H9 (cell line): Measurements from ENCODE around the gene HS6ST3. TPM values are rescaled to one million over a fixed set of nuclear protein-coding genes. Genes with fewer than 3 reads are reported as not detected.

ENCODE experiments used
- DNase-seq: peaks from one replicate; pipeline ENCODE4 v3.0.0-alpha.2; 2017
- H2AFZ ChIP-seq: one replicate; pipeline ENCODE4 v1.6.1; 2013; ENCODE audit warnings: mild to moderate bottlenecking, low read length, control low read depth, moderate library complexity
- H2AK5ac ChIP-seq: 2 replicates; pipeline ENCODE4 v1.6.1; 2013; ENCODE audit warnings: low read length, control low read depth, mixed read lengths; ENCODE audit not compliant: insufficient read length
- H2BK120ac ChIP-seq: one replicate; pipeline ENCODE4 v1.6.1; 2013; ENCODE audit warnings: low read depth, mild to moderate bottlenecking, low read length, control low read depth, inconsistent platforms; ENCODE audit not compliant: poor library complexity, severe bottlenecking
- H2BK12ac ChIP-seq: 2 replicates; pipeline ENCODE4 v1.6.1; 2013; ENCODE audit warnings: low read length, control low read depth, mixed read lengths, low read depth; ENCODE audit not compliant: insufficient read length
- H2BK15ac ChIP-seq: 2 replicates; pipeline ENCODE4 v1.6.1; 2013; ENCODE audit warnings: low read depth, low read length, control low read depth
- H2BK20ac ChIP-seq: one replicate; pipeline ENCODE4 v1.6.1; 2013; ENCODE audit warnings: low read depth, mild to moderate bottlenecking, low read length, control low read depth, inconsistent platforms; ENCODE audit not compliant: poor library complexity, severe bottlenecking
- H2BK5ac ChIP-seq: 2 replicates; pipeline ENCODE4 v1.6.1; 2013; ENCODE audit warnings: low read length, control low read depth, mixed read lengths; ENCODE audit not compliant: insufficient read length
- H3K14ac ChIP-seq: 2 replicates; pipeline ENCODE4 v1.6.1; 2013; ENCODE audit warnings: low read length, control low read depth; ENCODE audit not compliant: insufficient read depth
- H3K18ac ChIP-seq: 2 replicates; pipeline ENCODE4 v1.6.1; 2013; ENCODE audit warnings: low read depth, mild to moderate bottlenecking, mixed read lengths, low read length, control low read depth; ENCODE audit not compliant: insufficient read length
- H3K23ac ChIP-seq: 2 replicates; pipeline ENCODE4 v1.6.1; 2013; ENCODE audit warnings: low read length, control low read depth, mixed read lengths, low read depth; ENCODE audit not compliant: insufficient read length
- H3K23me2 ChIP-seq: 2 replicates; pipeline ENCODE4 v1.6.1; 2013; ENCODE audit warnings: low read depth, mild to moderate bottlenecking, mixed read lengths, low read length, control low read depth; ENCODE audit not compliant: insufficient read length, poor library complexity, severe bottlenecking
- H3K27ac ChIP-seq: 2 replicates; pipeline ENCODE4 v1.5.1; 2013; ENCODE audit warnings: low read length, control low read depth, mixed read lengths, low read depth; ENCODE audit not compliant: insufficient read length
- H3K27me3 ChIP-seq: 2 replicates; pipeline ENCODE4 v1.6.1; 2013; ENCODE audit warnings: low read length, control low read depth, inconsistent platforms; ENCODE audit not compliant: insufficient read depth
- H3K4ac ChIP-seq: 2 replicates; pipeline ENCODE4 v1.6.1; 2013; ENCODE audit warnings: low read depth, mild to moderate bottlenecking, control low read depth, inconsistent platforms, low read length, moderate library complexity
- H3K4me1 ChIP-seq: 2 replicates; pipeline ENCODE4 v1.6.1; 2013; ENCODE audit warnings: low read length, control low read depth, inconsistent platforms; ENCODE audit not compliant: insufficient read depth
- H3K4me2 ChIP-seq: 2 replicates; pipeline ENCODE4 v1.6.1; 2013; ENCODE audit warnings: low read length, control low read depth, mixed read lengths; ENCODE audit not compliant: insufficient read length, insufficient read depth
- H3K56ac ChIP-seq: 2 replicates; pipeline ENCODE4 v1.6.1; 2013; ENCODE audit warnings: low read depth, mild to moderate bottlenecking, mixed read lengths, low read length, control low read depth; ENCODE audit not compliant: insufficient read length
- H3K79me1 ChIP-seq: 2 replicates; pipeline ENCODE4 v1.6.1; 2013; ENCODE audit warnings: low read depth, mild to moderate bottlenecking, moderate library complexity, low read length, control low read depth, inconsistent platforms; ENCODE audit not compliant: insufficient read depth, poor library complexity, severe bottlenecking
- H3K79me2 ChIP-seq: 2 replicates; pipeline ENCODE4 v1.6.1; 2013; ENCODE audit warnings: low read length, control low read depth, inconsistent platforms; ENCODE audit not compliant: insufficient read depth
- H3K9ac ChIP-seq: 2 replicates; pipeline ENCODE4 v1.6.1; 2013; ENCODE audit warnings: low read length, control low read depth, mixed read lengths; ENCODE audit not compliant: insufficient read length; ENCODE audit errors: extremely low read depth
- H3K9me3 ChIP-seq: one replicate; pipeline ENCODE4 v1.6.1; 2013; ENCODE audit warnings: low read depth, low read length, inconsistent platforms; ENCODE audit not compliant: control insufficient read depth
- H3T11ph ChIP-seq: one replicate; pipeline ENCODE4 v1.6.1; 2013; ENCODE audit warnings: mild to moderate bottlenecking, low read length, control low read depth, inconsistent platforms
- H4K20me1 ChIP-seq: one replicate; pipeline ENCODE4 v1.6.1; 2013; ENCODE audit not compliant: control insufficient read depth, insufficient read length, insufficient read depth
- H4K5ac ChIP-seq: 2 replicates; pipeline ENCODE4 v1.6.1; 2013; ENCODE audit warnings: low read depth, mild to moderate bottlenecking, mixed read lengths, low read length, control low read depth; ENCODE audit not compliant: insufficient read length
- H4K8ac ChIP-seq: replicated peaks from 2 replicates; pipeline ENCODE4 v1.6.1; 2013; ENCODE audit warnings: low read length, control low read depth, mixed read lengths, low read depth; ENCODE audit not compliant: insufficient read length
- H4K91ac ChIP-seq: 2 replicates; pipeline ENCODE4 v1.6.1; 2013; ENCODE audit warnings: low read depth, mild to moderate bottlenecking, moderate library complexity, mixed read lengths, low read length, control low read depth; ENCODE audit not compliant: insufficient read length
- H3K27ac Mint-ChIP-seq, 3 experiments: 2 replicates in 2 of 3; 3 replicates in 1 of 3; pipeline ENCODE4 v1.8.0; 2020 to 2021; ENCODE audit warnings: mixed read lengths in 3 of 3, mild to moderate bottlenecking in 1 of 3, moderate library complexity in 1 of 3
- H3K27me3 Mint-ChIP-seq: 2 replicates; pipeline ENCODE4 v1.8.0; 2021; ENCODE audit warnings: low read depth, mild to moderate bottlenecking, moderate library complexity, mixed read lengths
- H3K36me3 Mint-ChIP-seq, 3 experiments: 2 replicates in 2 of 3; 3 replicates in 1 of 3; pipeline ENCODE4 v1.8.0; 2020 to 2021; ENCODE audit warnings: low read depth in 3 of 3, mixed read lengths in 3 of 3; ENCODE audit not compliant: insufficient read depth in 1 of 3
- H3K4me1 Mint-ChIP-seq, 2 experiments: 2 replicates each; pipeline ENCODE4 v1.8.0; 2020; ENCODE audit warnings: mixed read lengths in 2 of 2
- H3K4me3 Mint-ChIP-seq, 2 experiments: 2 replicates in 1 of 2; 3 replicates in 1 of 2; pipeline ENCODE4 v1.8.0; 2020 to 2021; ENCODE audit warnings: mild to moderate bottlenecking in 2 of 2, mixed read lengths in 2 of 2, moderate library complexity in 1 of 2
- H3K9me3 Mint-ChIP-seq, 2 experiments: 2 replicates in 1 of 2; 3 replicates in 1 of 2; pipeline ENCODE4 v1.8.0; 2020; ENCODE audit warnings: mild to moderate bottlenecking in 2 of 2, mixed read lengths in 2 of 2, moderate library complexity in 1 of 2
- WGBS: extraction: QIAGEN DNeasy Blood & Tissue Kit; methylation state at CpG from one replicate; pipeline ENCODE4 v1.1.7; 2013; ENCODE audit warnings: missing lambda C conversion rate, low lambda C conversion rate, mixed read lengths; ENCODE audit not compliant: insufficient read length; ENCODE audit errors: extremely low coverage; 5-methylcytosine and 5-hydroxymethylcytosine counted together
- total RNA-seq: library from RNA; stranded (reverse); gene quantifications from 2 replicates; pipeline ENCODE4 v1.2.1, GENCODE V29; 2021
- TF ChIP-seq, protein P1 (sequence below): fragments of 200-600 bp; sonication (generic); conservative IDR thresholded peaks from 3 replicates; pipeline ENCODE4 v1.8.0; 2021; ENCODE audit warnings: antibody characterized with exemption, mild to moderate bottlenecking

Gene HS6ST3
- total RNA-seq, 1 experiment from 2014 or later, result 0.44 TPM

GRCh38 chr13:96218475-96218874 lies 128.6 kb downstream of the HS6ST3 start:
- Histone ChIP-seq H3K27ac (no peak overlapping the region), H3K18ac (no peak overlapping the region)
- 0 out of 7 replicates have a peak overlapping the region, but pooled peaks of 1 of the 3 experiments have one; percentile 13 for H3K27ac Mint-ChIP-seq

More at GRCh38 chr13:96218475-96218874, 128.6 kb downstream of the HS6ST3 start:
- H3K4me3 Mint-ChIP-seq, result no peak overlapping the region
- Histone ChIP-seq H2BK120ac (no peak overlapping the region), H3K9ac (no peak overlapping the region), H4K5ac (no peak overlapping the region), H4K91ac (no peak overlapping the region), H3K23ac (no peak overlapping the region), H2AK5ac (no peak overlapping the region), H2AFZ (no peak overlapping the region), H3T11ph (no peak overlapping the region), H2BK5ac (no peak overlapping the region), H3K56ac (no peak overlapping the region), H3K14ac (no peak overlapping the region), H3K4ac (no peak overlapping the region), H3K4me1 (no peaks in the 10 kb centered on the region), H3K9me3 (no peaks in the 10 kb centered on the region), H3K23me2 (no peaks in the 10 kb centered on the region), H2BK15ac (no peak overlapping the region), H3K4me2 (no peak overlapping the region), H4K8ac (no peak overlapping the region), H4K20me1 (no peaks in the 10 kb centered on the region), H2BK20ac (no peak overlapping the region), H3K79me2 (no peaks in the 10 kb centered on the region), H3K79me1 (no peaks in the 10 kb centered on the region), H2BK12ac (no peak overlapping the region), H3K27me3 (no peaks in the 10 kb centered on the region; the same call in 1 of the 2 replicates)
- H3K4me1 Mint-ChIP-seq, result peaks cover 0 to 2% of the 10 kb centered on the region in 2 experiments; a peak in 2 of 4 replicates
- H3K36me3 Mint-ChIP-seq, result 0 out of 7 replicates have a peak, but pooled peaks cover 0 to 4% (median 0%) of the 10 kb centered on the region in 3 experiments
- H3K27me3 Mint-ChIP-seq, result no peaks in the 10 kb centered on the region; the same call in 1 of the 2 replicates
- TF ChIP-seq, protein P1, sequence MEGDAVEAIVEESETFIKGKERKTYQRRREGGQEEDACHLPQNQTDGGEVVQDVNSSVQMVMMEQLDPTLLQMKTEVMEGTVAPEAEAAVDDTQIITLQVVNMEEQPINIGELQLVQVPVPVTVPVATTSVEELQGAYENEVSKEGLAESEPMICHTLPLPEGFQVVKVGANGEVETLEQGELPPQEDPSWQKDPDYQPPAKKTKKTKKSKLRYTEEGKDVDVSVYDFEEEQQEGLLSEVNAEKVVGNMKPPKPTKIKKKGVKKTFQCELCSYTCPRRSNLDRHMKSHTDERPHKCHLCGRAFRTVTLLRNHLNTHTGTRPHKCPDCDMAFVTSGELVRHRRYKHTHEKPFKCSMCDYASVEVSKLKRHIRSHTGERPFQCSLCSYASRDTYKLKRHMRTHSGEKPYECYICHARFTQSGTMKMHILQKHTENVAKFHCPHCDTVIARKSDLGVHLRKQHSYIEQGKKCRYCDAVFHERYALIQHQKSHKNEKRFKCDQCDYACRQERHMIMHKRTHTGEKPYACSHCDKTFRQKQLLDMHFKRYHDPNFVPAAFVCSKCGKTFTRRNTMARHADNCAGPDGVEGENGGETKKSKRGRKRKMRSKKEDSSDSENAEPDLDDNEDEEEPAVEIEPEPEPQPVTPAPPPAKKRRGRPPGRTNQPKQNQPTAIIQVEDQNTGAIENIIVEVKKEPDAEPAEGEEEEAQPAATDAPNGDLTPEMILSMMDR, result no peak
- WGBS, result no CpG with 5 or more reads among the region's 4 CpGs
- H3K9me3 Mint-ChIP-seq, result no peaks in the 10 kb centered on the region; a peak in 2 of 5 replicates
- DNase-seq, result no peak
